H1 (cell line): ENCODE data around the gene CORO6. TPM values are rescaled to one million over a fixed set of nuclear protein-coding genes. Genes with fewer than 3 reads are reported as not detected.
A peak's percentile ranks its signal among the peaks of the same experiment; 100 is the strongest.

Experiments
- CHD7 ChIP-seq: fragments of 300-600 bp; sonication (generic); IDR thresholded peaks from 2 replicates; pipeline ENCODE4 v1.7.1; 2012; ENCODE audit warnings: low read length, moderate library complexity, mild to moderate bottlenecking, inconsistent platforms; ENCODE audit not compliant: insufficient replicate concordance
- SIN3A ChIP-seq, 2 experiments: IDR thresholded peaks in 1 of 2; conservative IDR thresholded peaks in 1 of 2; 2 replicates each; pipeline ENCODE4 v1.6.1; 2011 to 2012; ENCODE audit warnings: low read length in 2 of 2, improper control_type of control experiment in 1 of 2, low read depth in 1 of 2, mild to moderate bottlenecking in 1 of 2
- polyA plus RNA-seq, 7 experiments: library from polyadenylated mRNA; depleted of rRNA in 3 of 7; stranded (reverse) in 5 of 7; unstranded in 2 of 7; fragments of >200 nt in 5 of 7; fragments of 200-250 nt in 2 of 7; gene quantifications; 1 replicate in 5 of 7; 2 replicates in 1 of 7; 4 replicates in 1 of 7; pipeline versions ENCODE4 v1.2.1 to v1.2.3, GENCODE V29; 2011 to 2013; ENCODE audit warnings: missing spikeins in 2 of 7, mixed read lengths in 2 of 7
- total RNA-seq: library from RNA; stranded (reverse); fragmentation: NEBNext Ultra II Directional; extraction: Animal tissue kit (Norgen Biotek cat#: 25700); gene quantifications from 2 replicates; pipeline ENCODE4 v1.2.1, GENCODE V29; 2021

Gene CORO6
- total and polyA plus RNA-seq, 2 of the 8 experiments (the other 6 are each of a cell fraction or from before 2014, with no cell fraction given) = 2.5 to 8.6 TPM

GRCh38 chr17:29590411-29591145 is 32.1 kb downstream of the CORO6 start (continued):
- TF ChIP-seq CHD7 (no peak), SIN3A (conservative IDR thresholded peaks at IDR 0.05 in 1 of 2, IDR thresholded peaks at IDR 0.05 in 1 of 2; ENCODE audit: low read depth in 1 of 2, low read length in 2 of 2) (0 out of 4 replicates have a peak, but pooled peaks of 1 of the 2 experiments have one; percentile 6)
